GM12878 (cell line): Measurements from ENCODE around the gene B4GALT5. TPM values are rescaled to one million over a fixed set of nuclear protein-coding genes. Genes with fewer than 3 reads are reported as not detected.

Source experiments
- ATAC-seq: fragments of 200-7000 bp; cut with Tn5 transposase; 3 replicates; pipeline ENCODE4 v1.9.1; 2020; ENCODE audit warnings: mild to moderate bottlenecking, moderate library complexity
- BruUV-seq: library from RNA; stranded (reverse); fragments of 400-500 nt; replicated peaks from 2 replicates; lab custom pipeline; 2021; lab: Mats Ljungman, UMichigan
- CTCF ChIA-PET: fragments of 300-600 bp; sonication (Branson Sonifier 250); formaldehyde crosslinking; extraction: SDS; loops from one replicate; lab custom pipeline; 2021; ENCODE audit warnings: inconsistent platforms; lab: Yijun Ruan, JAX
- POLR2A ChIA-PET: fragments of 350-600 bp; formaldehyde crosslinking; extraction: SDS; loops from one replicate; lab custom pipeline; 2021; ENCODE audit warnings: inconsistent platforms; lab: Charles Lee
- RAD21 ChIA-PET: fragments of 300-600 bp; sonication (Branson Sonifier 250); formaldehyde crosslinking; loops from one replicate; lab custom pipeline; 2023; ENCODE audit warnings: antibody characterized with exemption; ENCODE audit not compliant: unreplicated experiment; lab: Charles Lee
- SMC1A ChIA-PET: fragments of 300-600 bp; sonication (Branson Sonifier 250); formaldehyde crosslinking; loops from one replicate; lab custom pipeline; 2023; ENCODE audit not compliant: unreplicated experiment, uncharacterized antibody; lab: Charles Lee
- DNase-seq: peaks from one replicate; pipeline ENCODE4 v3.0.0-alpha.2; 2011; ENCODE audit warnings: low read depth, low spot score
- FAIRE-seq: peaks from 3 replicates; lab custom pipeline; 2011; peaks lifted over from hg19 to GRCh38; lab: Jason Lieb, UNC
- H2AFZ ChIP-seq: 2 replicates; pipeline ENCODE4 v1.6.0; 2011; ENCODE audit warnings: low read depth, low read length, control low read depth; ENCODE audit not compliant: control insufficient read depth
- H3K27ac ChIP-seq: 2 replicates; pipeline ENCODE4 v1.5.1; 2011; ENCODE audit warnings: control low read depth; ENCODE audit not compliant: control insufficient read depth, insufficient read depth
- H3K27me3 ChIP-seq, 2 experiments: replicated peaks in 1 of 2; 2 replicates each; pipeline versions ENCODE4 v1.6.0 to v1.6.1; 2011; ENCODE audit warnings: low read length in 1 of 2; ENCODE audit not compliant: control insufficient read depth in 2 of 2, insufficient read depth in 2 of 2
- H3K36me3 ChIP-seq, 2 experiments: 2 replicates each; pipeline ENCODE4 v1.5.1; 2011; ENCODE audit warnings: low read length in 1 of 2; ENCODE audit not compliant: control insufficient read depth in 2 of 2, insufficient read depth in 2 of 2
- H3K4me1 ChIP-seq: 2 replicates; pipeline ENCODE4 v1.6.1; 2011; ENCODE audit warnings: mild to moderate bottlenecking, low read length, moderate library complexity, mixed read lengths; ENCODE audit not compliant: control insufficient read depth, insufficient read depth
- H3K4me2 ChIP-seq: 2 replicates; pipeline ENCODE4 v1.6.0; 2011; ENCODE audit warnings: control low read depth; ENCODE audit not compliant: control insufficient read depth, insufficient read depth
- H3K4me3 ChIP-seq: fragments of 200-600 bp; sonication (generic); 2 replicates; pipeline ENCODE4 v1.5.1; 2016
- H3K79me2 ChIP-seq: 2 replicates; pipeline ENCODE4 v1.6.0; 2011; ENCODE audit warnings: low read length; ENCODE audit not compliant: control insufficient read depth, insufficient read depth
- H3K9ac ChIP-seq: 2 replicates; pipeline ENCODE4 v1.8.0; 2011; ENCODE audit warnings: low read length, control low read depth, mixed read lengths; ENCODE audit not compliant: control insufficient read depth, insufficient read depth
- H3K9me3 ChIP-seq: replicated peaks from 3 replicates; pipeline ENCODE4 v1.5.1; 2011; ENCODE audit warnings: mild to moderate bottlenecking, low read length; ENCODE audit not compliant: control insufficient read depth, insufficient read depth
- H4K20me1 ChIP-seq: 2 replicates; pipeline ENCODE4 v1.6.0; 2011; ENCODE audit not compliant: control insufficient read depth, insufficient read depth
- FOXK2 ChIP-seq: fragments of 450-650 bp; IDR thresholded peaks from 2 replicates; pipeline ENCODE4 v1.6.1; 2017; ENCODE audit warnings: mild to moderate bottlenecking, moderate library complexity
- PAX5 ChIP-seq: IDR thresholded peaks from 2 replicates; pipeline ENCODE4 v1.6.1; 2011; ENCODE audit warnings: low read depth, low read length, borderline replicate concordance
- in situ Hi-C: fragments of 300-500 bp; cut with MboI; formaldehyde crosslinking; loops from 9 replicates; pipeline ENCODE4 v1.14.3; 2018; ENCODE audit warnings: mixed read lengths
- intact Hi-C: fragments of 100-400 bp; cut with micrococcal nuclease; formaldehyde crosslinking; loops from one replicate; pipeline ENCODE4 v1.14.2; 2022; ENCODE audit not compliant: unreplicated experiment
- polyA plus RNA-seq, 11 experiments: library from polyadenylated mRNA; depleted of rRNA in 4 of 11; unstranded in 6 of 11; stranded (reverse) in 5 of 11; fragments of >200 nt; fragmentation: Nextera tagmentation in 4 of 11; fragmentation: Illumina TruSeq in 1 of 11; extraction: Ambion mirVana in 4 of 11; extraction: Trizol in 1 of 11; gene quantifications; 1 replicate in 1 of 11; 2 replicates in 10 of 11; pipeline versions ENCODE4 v1.2.1 to v1.2.3, GENCODE V29; 2011 to 2016; ENCODE audit warnings: inconsistent platforms in 2 of 11, missing spikeins in 2 of 11, low read depth in 1 of 11
- total RNA-seq, 4 experiments: library from RNA; depleted of rRNA in 3 of 4; stranded (reverse); fragments of >200 nt in 3 of 4; fragmentation: Illumina TruSeq in 1 of 4; extraction: Trizol in 1 of 4; gene quantifications; 2 replicates each; pipeline versions ENCODE4 v1.2.1 to v1.2.3, GENCODE V29; 2013 to 2021
- TF ChIP-seq, protein P1 (sequence below): fragments of 450-650 bp; IDR thresholded peaks from 2 replicates; pipeline ENCODE4 v1.6.1; 2016; ENCODE audit warnings: mild to moderate bottlenecking, moderate library complexity, borderline replicate concordance
- TF ChIP-seq, protein P2 (sequence below): IDR thresholded peaks from 2 replicates; pipeline ENCODE4 v1.6.1; 2011; ENCODE audit warnings: borderline replicate concordance, low read depth, mild to moderate bottlenecking, moderate library complexity, mixed read lengths, low read length; ENCODE audit not compliant: insufficient read depth; ENCODE audit errors: extremely low read length

The B4GALT5 gene
- total and polyA plus RNA-seq, 10 of the 15 experiments (the other 5 are each of a cell fraction or from before 2014, with no cell fraction given) = 2.0 to 55.5 (median 20.2) TPM

DNA sequence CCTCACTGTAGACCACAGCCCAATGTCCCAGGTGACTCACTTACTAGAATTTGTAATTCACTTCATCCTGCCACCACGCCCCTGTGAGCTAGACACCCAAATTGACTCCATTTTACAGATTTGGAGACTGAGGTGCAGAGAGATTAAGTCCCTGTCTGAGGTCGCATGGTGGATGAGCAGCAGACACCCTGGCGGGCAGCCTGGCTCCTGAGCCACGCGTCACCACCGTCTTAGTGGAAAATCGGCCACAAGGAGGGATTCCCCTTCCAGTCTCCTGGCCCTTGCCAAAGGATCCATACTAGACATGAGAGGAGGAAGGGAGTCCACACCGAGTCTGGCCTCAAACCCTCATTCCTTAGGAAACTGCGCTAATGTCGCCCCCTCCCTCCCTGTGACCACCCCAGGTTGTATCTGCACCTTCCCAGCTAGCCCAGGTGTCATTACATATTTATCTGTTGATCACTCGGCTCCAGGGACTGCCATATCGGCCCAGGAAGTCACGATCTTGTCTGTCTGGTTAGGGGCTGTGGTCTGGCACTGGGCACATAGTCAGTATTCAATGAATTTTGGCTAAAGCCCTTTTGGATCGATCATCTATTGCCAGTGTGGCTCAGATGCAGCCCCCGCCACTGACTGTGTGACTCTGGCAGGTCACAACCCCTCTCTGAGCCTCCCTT, 120.1 kb downstream of the B4GALT5 start (continued):
- TF ChIP-seq, protein P1, sequence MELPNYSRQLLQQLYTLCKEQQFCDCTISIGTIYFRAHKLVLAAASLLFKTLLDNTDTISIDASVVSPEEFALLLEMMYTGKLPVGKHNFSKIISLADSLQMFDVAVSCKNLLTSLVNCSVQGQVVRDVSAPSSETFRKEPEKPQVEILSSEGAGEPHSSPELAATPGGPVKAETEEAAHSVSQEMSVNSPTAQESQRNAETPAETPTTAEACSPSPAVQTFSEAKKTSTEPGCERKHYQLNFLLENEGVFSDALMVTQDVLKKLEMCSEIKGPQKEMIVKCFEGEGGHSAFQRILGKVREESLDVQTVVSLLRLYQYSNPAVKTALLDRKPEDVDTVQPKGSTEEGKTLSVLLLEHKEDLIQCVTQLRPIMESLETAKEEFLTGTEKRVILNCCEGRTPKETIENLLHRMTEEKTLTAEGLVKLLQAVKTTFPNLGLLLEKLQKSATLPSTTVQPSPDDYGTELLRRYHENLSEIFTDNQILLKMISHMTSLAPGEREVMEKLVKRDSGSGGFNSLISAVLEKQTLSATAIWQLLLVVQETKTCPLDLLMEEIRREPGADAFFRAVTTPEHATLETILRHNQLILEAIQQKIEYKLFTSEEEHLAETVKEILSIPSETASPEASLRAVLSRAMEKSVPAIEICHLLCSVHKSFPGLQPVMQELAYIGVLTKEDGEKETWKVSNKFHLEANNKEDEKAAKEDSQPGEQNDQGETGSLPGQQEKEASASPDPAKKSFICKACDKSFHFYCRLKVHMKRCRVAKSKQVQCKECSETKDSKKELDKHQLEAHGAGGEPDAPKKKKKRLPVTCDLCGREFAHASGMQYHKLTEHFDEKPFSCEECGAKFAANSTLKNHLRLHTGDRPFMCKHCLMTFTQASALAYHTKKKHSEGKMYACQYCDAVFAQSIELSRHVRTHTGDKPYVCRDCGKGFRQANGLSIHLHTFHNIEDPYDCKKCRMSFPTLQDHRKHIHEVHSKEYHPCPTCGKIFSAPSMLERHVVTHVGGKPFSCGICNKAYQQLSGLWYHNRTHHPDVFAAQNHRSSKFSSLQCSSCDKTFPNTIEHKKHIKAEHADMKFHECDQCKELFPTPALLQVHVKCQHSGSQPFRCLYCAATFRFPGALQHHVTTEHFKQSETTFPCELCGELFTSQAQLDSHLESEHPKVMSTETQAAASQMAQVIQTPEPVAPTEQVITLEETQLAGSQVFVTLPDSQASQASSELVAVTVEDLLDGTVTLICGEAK = no peak

DNA sequence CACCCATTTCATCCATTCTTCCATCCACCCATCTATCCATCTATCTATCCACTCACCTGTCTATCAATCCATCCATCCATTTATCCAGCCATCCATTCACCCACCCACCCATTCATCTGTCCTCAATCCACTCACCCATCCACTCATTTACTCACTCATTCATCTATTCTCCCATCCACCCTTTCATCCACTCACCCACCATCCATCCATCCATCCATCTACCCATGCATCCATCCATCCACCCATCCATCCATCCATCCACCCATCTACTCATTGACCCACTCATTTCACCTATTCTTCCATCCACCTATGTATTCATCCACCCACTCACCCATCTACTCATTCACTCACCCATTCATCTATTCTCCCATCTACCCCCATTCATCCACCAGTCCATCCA, 121.6 kb downstream of the B4GALT5 start:
- CTCF ChIA-PET = interaction anchor here (0.9 to 1.2 kb wide), 2 partner anchors 16 to 84 kb away, joined by 3 to 4 read pairs; no protein-coding TSS in a partner anchor
- H3K4me2 ChIP-seq = no peak overlapping the region
- RAD21 ChIA-PET = no interaction called here
- intact Hi-C loops = no loop called here
- FAIRE-seq (no peak), ATAC-seq (no peak), DNase-seq (no peak)
- no peaks in the 10 kb centered on the region for H3K79me2 ChIP-seq
- no TSS peak for BruUV-seq
- peaks cover 12% of the 10 kb centered on the region for H3K4me1 ChIP-seq
- H3K9me3 ChIP-seq = no peaks in the 10 kb centered on the region
- no peaks in the 10 kb centered on the region for H4K20me1 ChIP-seq
- TF ChIP-seq PAX5 (no peak), FOXK2 (peak; percentile 36; the same call in 1 of the 2 replicates)
- TF ChIP-seq, protein P2, sequence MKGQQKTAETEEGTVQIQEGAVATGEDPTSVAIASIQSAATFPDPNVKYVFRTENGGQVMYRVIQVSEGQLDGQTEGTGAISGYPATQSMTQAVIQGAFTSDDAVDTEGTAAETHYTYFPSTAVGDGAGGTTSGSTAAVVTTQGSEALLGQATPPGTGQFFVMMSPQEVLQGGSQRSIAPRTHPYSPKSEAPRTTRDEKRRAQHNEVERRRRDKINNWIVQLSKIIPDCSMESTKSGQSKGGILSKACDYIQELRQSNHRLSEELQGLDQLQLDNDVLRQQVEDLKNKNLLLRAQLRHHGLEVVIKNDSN = no peak
- no peak overlapping the region for H3K4me3 ChIP-seq
- H3K36me3 ChIP-seq = no peaks in the 10 kb centered on the region
- no peak overlapping the region for H3K27ac ChIP-seq
- in situ Hi-C loops = no loop called here
- POLR2A ChIA-PET = no interaction called here
- SMC1A ChIA-PET = interaction anchor here (1.0 kb wide), 1 partner anchor 302 kb away, joined by 3 read pairs; no protein-coding TSS in a partner anchor
- no peak overlapping the region for H2AFZ ChIP-seq
- no peaks in the 10 kb centered on the region; a peak in 2 of 4 replicates for H3K27me3 ChIP-seq
- no peak overlapping the region for H3K9ac ChIP-seq
